Duodenal mucosa (tissue), 2 donors: ENCODE measurements around the gene IGSF21.

Source experiments
- H3K27ac ChIP-seq: one replicate; pipeline ENCODE4 v1.7.0; 2013; ENCODE audit warnings: low read depth, low read length
- H3K27me3 ChIP-seq, 2 donors: one replicate each; pipeline ENCODE4 v1.7.0; 2013; ENCODE audit warnings: low read length in 2 of 2, control low read depth in 1 of 2; ENCODE audit not compliant: insufficient read depth in 2 of 2, control insufficient read depth in 1 of 2
- H3K36me3 ChIP-seq, 2 donors: one replicate each; pipeline ENCODE4 v1.7.0; 2013; ENCODE audit warnings: low read length in 2 of 2, control low read depth in 1 of 2; ENCODE audit not compliant: insufficient read depth in 2 of 2, control insufficient read depth in 1 of 2
- H3K4me1 ChIP-seq, 2 donors: one replicate each; pipeline ENCODE4 v1.7.0; 2013; ENCODE audit warnings: low read length in 2 of 2, control low read depth in 1 of 2; ENCODE audit not compliant: insufficient read depth in 2 of 2, control insufficient read depth in 1 of 2
- H3K4me3 ChIP-seq, 2 donors: one replicate each; pipeline ENCODE4 v1.7.0; 2013; ENCODE audit warnings: low read length in 2 of 2, low read depth in 1 of 2
- H3K9ac ChIP-seq, 2 donors: one replicate each; pipeline ENCODE4 v1.7.0; 2013; ENCODE audit warnings: low read length in 2 of 2, low read depth in 1 of 2
- H3K9me3 ChIP-seq, 2 donors: one replicate each; pipeline ENCODE4 v1.7.0; 2013; ENCODE audit warnings: low read length in 2 of 2, control low read depth in 1 of 2; ENCODE audit not compliant: control insufficient read depth in 1 of 2

IGSF21 gene

GRCh38 chr1:18107369-18108298 lies at the start of gene IGSF21:
IGSF21 (plus strand) TSS chr1:18107798; CDS start chr1:18108129, 331 bp downstream.
- H3K4me1 ChIP-seq, result no peaks in the 10 kb centered on the region
- H3K36me3 ChIP-seq, result no peaks in the 10 kb centered on the region
- H3K9ac ChIP-seq, result no peak within 1 kb of the TSS
- H3K9me3 ChIP-seq, result no peaks in the 10 kb centered on the region
- H3K27ac ChIP-seq, result no peak within 1 kb of the TSS
- peak within 1 kb of the TSS in 1 of 2 donors; percentile 17 for H3K4me3 ChIP-seq
- H3K27me3 ChIP-seq, result peaks cover 62 to 73% of the 10 kb centered on the region in 2 donors

DNA sequence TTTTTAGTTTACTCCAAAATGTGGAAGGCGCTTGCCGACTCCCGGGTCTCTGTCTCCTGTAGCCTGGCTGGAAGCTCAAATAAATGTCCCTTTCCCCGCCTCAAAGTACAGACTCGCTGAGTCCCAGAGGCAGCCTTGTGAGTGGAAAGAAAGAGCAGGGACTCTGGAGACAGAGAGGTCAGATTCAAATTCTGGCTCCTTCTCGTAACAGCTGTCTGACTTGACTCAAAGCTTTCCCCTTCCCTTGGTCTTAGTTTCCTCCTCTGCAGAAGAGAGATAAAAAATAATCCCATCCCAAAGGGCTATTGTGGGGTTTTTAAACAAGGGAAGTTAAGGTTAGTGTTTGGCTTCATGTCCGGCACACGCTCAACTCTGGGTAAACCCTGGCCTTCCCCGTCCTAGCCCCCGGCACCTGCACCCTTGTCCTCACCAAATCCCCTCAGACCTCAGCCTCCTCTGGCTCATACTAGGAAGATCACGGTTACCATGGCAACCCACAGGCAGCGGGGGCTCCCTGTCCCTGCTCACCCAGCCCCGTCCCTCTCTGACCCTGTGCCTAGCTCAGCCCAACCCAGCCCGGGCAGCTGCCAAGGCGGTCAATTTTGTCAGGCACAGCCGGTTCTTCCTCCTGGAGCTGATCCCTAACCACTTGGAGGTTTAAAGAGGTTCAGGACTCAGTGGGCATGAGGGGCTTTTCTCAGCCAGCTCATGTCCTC lies 49.2 kb upstream of the IGSF21 start:
- H3K4me1 ChIP-seq, result no peaks in the 10 kb centered on the region
- no peak overlapping the region for H3K9ac ChIP-seq
- H3K27ac ChIP-seq, result no peak overlapping the region
- no peaks in the 10 kb centered on the region for H3K9me3 ChIP-seq
- peaks cover 0 to 5% of the 10 kb centered on the region in 2 donors for H3K27me3 ChIP-seq
- no peaks in the 10 kb centered on the region for H3K36me3 ChIP-seq
- H3K4me3 ChIP-seq, result no peak overlapping the region

DNA sequence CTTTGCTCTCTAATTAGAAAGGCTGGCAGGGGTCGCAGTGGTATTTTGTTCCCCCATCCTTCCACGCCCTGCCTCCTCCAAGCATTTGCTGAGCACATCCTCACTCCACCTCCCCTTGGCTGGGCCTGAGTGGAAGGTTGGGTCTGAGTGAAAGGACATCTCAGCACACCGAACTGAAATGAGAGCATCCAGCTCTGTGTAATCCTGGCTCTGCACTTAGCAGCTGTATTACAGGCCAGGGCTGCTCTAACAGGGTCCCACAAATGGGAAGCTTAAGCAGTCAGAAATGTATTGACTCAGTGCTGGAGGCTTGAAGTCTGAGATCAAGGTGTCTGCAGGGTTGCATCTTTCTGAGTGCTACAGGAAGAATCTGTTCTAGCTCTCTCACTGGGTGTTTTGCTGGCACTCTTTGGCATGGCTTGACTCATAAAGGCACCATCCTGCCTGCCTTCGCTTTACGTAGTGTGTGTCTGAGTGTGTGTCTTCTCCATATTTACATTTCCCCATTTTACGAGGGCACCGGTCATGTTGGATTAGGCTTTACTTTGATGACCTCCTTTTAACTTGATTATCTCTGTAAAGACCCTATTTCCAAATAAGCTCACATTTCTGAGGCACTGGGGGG lies 48.5 kb upstream of the IGSF21 start:
- H3K4me1 ChIP-seq, result no peaks in the 10 kb centered on the region
- H3K27me3 ChIP-seq, result peaks cover 0 to 8% of the 10 kb centered on the region in 2 donors
- no peak overlapping the region for H3K9ac ChIP-seq
- H3K27ac ChIP-seq, result no peak overlapping the region
- H3K36me3 ChIP-seq, result no peaks in the 10 kb centered on the region
- H3K4me3 ChIP-seq, result no peak overlapping the region
- H3K9me3 ChIP-seq, result no peaks in the 10 kb centered on the region

DNA sequence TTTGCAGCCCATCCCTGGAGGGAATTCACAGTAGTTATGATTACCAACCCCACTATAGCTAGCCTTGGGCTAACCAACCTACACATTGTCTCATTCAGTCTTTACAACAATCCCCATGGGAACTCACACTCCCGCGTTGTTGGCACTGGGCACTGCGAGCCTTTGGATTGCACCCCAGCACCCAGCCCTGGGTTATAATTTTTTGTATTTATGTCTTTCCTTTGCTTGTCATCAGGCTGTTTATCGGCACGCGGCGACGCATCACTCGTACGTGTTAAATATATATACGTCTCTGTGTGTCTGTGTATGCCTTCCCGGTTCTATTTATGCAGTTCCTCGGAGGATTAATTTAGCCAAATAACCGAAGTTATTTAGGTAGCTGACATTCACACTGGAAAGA lies 47.2 kb upstream of the IGSF21 start:
- Histone ChIP-seq H3K9ac (no peak overlapping the region), H3K4me1 (peaks cover 0 to 7% of the 10 kb centered on the region in 2 donors), H3K4me3 (no peak overlapping the region), H3K27ac (no peak overlapping the region), H3K36me3 (no peaks in the 10 kb centered on the region), H3K9me3 (no peaks in the 10 kb centered on the region), H3K27me3 (peaks cover 6 to 8% of the 10 kb centered on the region in 2 donors)

- Histone ChIP-seq H3K4me1 (peaks cover 0 to 7% of the 10 kb centered on the region in 2 donors), H3K27me3 (peaks cover 13 to 14% of the 10 kb centered on the region in 2 donors), H3K9me3 (no peaks in the 10 kb centered on the region), H3K9ac (no peak overlapping the region), H3K27ac (no peak overlapping the region), H3K4me3 (no peak overlapping the region), H3K36me3 (no peaks in the 10 kb centered on the region)
Observed at GRCh38 chr1:18062185-18062584, 45.4 kb upstream of the IGSF21 start.

DNA sequence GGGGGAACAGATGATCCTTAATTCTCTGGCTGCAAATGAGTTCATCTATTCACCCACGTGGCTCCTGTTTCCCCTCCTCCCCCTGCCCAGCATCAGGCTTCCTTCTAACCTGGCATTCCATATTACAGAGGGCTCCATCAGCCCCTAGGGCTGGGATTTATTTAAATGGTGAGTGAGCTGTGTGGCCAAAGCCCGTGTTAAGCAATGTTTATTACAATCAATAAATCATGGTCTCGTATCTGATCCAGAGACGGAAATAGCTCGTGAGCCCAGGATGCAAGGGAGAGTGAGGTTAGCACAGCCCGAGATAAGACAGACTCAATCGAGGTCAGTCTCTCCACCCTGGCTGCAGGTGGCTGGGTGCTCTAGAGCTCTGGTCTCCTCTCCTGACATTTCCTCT lies 43.1 kb upstream of the IGSF21 start:
- H3K4me1 ChIP-seq, result peaks cover 0 to 7% of the 10 kb centered on the region in 2 donors
- no peak overlapping the region for H3K27ac ChIP-seq
- no peak overlapping the region for H3K9ac ChIP-seq
- no peaks in the 10 kb centered on the region for H3K9me3 ChIP-seq
- H3K36me3 ChIP-seq, result no peaks in the 10 kb centered on the region
- no peak overlapping the region for H3K4me3 ChIP-seq
- H3K27me3 ChIP-seq, result peaks cover 9 to 13% of the 10 kb centered on the region in 2 donors

DNA sequence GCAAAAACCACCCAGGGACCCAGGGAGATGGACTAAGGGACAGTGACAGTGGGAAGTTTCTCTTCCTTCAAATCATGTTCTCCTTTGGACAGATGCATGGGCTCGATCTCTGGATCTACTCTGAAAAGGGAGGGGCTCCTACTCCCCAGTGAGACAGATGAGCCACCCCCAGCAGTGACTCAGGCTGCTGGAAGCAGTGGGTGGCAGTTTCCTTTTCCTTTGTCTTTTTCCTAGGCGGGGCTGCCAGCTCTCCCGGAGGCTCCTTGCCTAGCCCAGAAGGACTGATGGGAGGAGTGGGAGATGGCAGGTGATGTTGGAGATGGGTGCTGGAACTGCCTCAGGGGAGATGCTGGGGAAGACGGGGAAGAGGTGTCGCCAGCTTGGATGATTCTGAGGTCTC lies 41.0 kb upstream of the IGSF21 start:
- H3K27me3 ChIP-seq, result peaks cover 9 to 13% of the 10 kb centered on the region in 2 donors
- H3K4me3 ChIP-seq, result no peak overlapping the region
- H3K9me3 ChIP-seq, result no peaks in the 10 kb centered on the region
- no peak overlapping the region for H3K27ac ChIP-seq
- H3K9ac ChIP-seq, result no peak overlapping the region
- H3K36me3 ChIP-seq, result no peaks in the 10 kb centered on the region
- H3K4me1 ChIP-seq, result peaks cover 0 to 7% of the 10 kb centered on the region in 2 donors

DNA sequence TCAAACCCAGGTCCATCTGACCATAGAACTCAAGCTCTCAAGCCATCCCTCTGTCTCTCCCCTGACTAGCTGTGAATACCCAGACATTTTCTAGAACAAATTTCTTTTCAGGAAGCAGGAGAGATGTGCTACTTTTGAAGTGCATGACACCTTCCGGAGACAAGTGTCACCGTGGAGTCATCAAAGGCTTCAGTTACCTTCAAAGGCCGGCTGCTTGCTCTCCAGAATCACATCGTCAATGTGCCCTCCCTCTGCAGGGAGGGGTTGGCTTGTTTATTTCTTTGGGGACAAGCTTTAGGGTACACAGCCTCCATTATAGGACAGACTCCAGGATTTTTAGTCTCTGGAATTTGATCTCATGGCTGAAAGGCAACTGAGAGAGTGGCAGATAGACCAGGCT lies 37.7 kb upstream of the IGSF21 start:
- Histone ChIP-seq H3K27ac (no peak overlapping the region), H3K4me3 (no peak overlapping the region), H3K9me3 (no peaks in the 10 kb centered on the region), H3K9ac (no peak overlapping the region), H3K27me3 (peaks cover 5 to 9% of the 10 kb centered on the region in 2 donors), H3K4me1 (peaks cover 0 to under 1% of the 10 kb centered on the region in 2 donors), H3K36me3 (no peaks in the 10 kb centered on the region)

DNA sequence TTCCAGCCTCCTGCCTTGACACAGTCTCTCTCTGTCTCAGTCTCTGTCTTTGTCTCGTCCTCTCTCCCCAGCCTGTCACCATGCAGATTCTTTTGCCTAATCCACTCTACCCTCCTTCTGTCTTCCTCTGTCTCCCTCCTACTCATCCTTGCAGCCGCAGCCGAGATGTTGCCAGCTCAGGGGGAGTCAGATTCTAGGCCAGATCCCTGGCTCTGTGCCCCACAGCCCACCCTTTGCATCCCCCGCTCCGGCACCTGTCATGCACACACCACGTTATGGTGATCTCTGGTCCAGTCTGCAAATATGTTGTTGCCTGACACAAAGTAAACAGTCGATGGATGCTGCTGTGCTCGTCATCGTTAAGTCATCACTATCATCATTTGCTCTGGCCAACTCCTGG lies 35.5 kb upstream of the IGSF21 start:
- Histone ChIP-seq H3K4me1 (no peaks in the 10 kb centered on the region), H3K27ac (no peak overlapping the region), H3K36me3 (no peaks in the 10 kb centered on the region), H3K27me3 (no peaks in the 10 kb centered on the region), H3K9ac (no peak overlapping the region), H3K9me3 (no peaks in the 10 kb centered on the region), H3K4me3 (no peak overlapping the region)
